Measurements from ENCODE around the gene EXOC4.
A peak's percentile ranks its signal among the peaks of the same experiment; 100 is the strongest.
"Not testable (repeated sequence)": the region's sequence is repeated elsewhere in the genome, so short reads cannot be mapped to it uniquely, and the experiment has no call there.

Gene EXOC4

GRCh38 chr7:133851411-133851810, 598.5 kb downstream of the EXOC4 start:
- no peak for DNase-seq

- peak; percentile 81 for DNase-seq
Observed at GRCh38 chr7:133853706-133854276, 600.9 kb downstream of the EXOC4 start.

- no peak for DNase-seq
Observed at GRCh38 chr7:133854739-133855138, 601.9 kb downstream of the EXOC4 start.

GRCh38 chr7:133857376-133858119, 604.7 kb downstream of the EXOC4 start:
- no peak for DNase-seq

- no peak for DNase-seq
Observed at GRCh38 chr7:133858311-133858710, 605.4 kb downstream of the EXOC4 start.

- no peak for DNase-seq
Observed at GRCh38 chr7:133859231-133859630, 606.4 kb downstream of the EXOC4 start.

GRCh38 chr7:133859871-133860450, 607.1 kb downstream of the EXOC4 start:
- DNase-seq: no peak

GRCh38 chr7:133860628-133861335, 607.9 kb downstream of the EXOC4 start:
- no peak for DNase-seq

- no peak for DNase-seq
Observed at GRCh38 chr7:133861876-133862275, 609.0 kb downstream of the EXOC4 start.

- no peak for DNase-seq
Observed at GRCh38 chr7:133863362-133864061, 610.6 kb downstream of the EXOC4 start.

GRCh38 chr7:133869556-133869955, 616.7 kb downstream of the EXOC4 start:
- no peak for DNase-seq

- DNase-seq: no peak
Observed at GRCh38 chr7:133871757-133872156, 618.9 kb downstream of the EXOC4 start.

GRCh38 chr7:133873187-133873586, 620.3 kb downstream of the EXOC4 start:
- DNase-seq: no peak

GRCh38 chr7:133873631-133874030, 620.8 kb downstream of the EXOC4 start:
- DNase-seq: no peak

- DNase-seq: no peak
Observed at GRCh38 chr7:133883591-133883990, 630.7 kb downstream of the EXOC4 start.

- DNase-seq: no peak
Observed at GRCh38 chr7:133885213-133885612, 632.3 kb downstream of the EXOC4 start.

- DNase-seq: no peak
Observed at GRCh38 chr7:133886086-133886485, 633.2 kb downstream of the EXOC4 start.

GRCh38 chr7:133886797-133887196, 633.9 kb downstream of the EXOC4 start:
- DNase-seq: no peak

GRCh38 chr7:133887459-133887858, 634.6 kb downstream of the EXOC4 start:
- DNase-seq: no peak

GRCh38 chr7:133888061-133888930, 635.4 kb downstream of the EXOC4 start:
- no peak for DNase-seq

- no peak for DNase-seq
Observed at GRCh38 chr7:133904776-133905175, 651.9 kb downstream of the EXOC4 start.

GRCh38 chr7:133906553-133906952, 653.7 kb downstream of the EXOC4 start:
- DNase-seq: not testable (repeated sequence)

All from T1000 (cell line).